GM23338 (cell line): Measurements from ENCODE around the gene L3HYPDH.

Experiments
- CREB1 ChIP-seq: fragments of 250-450 bp; sonication (Bioruptor Pico); IDR thresholded peaks from 2 replicates; pipeline ENCODE4 v1.5.0; 2020; ENCODE audit warnings: low read depth, mild to moderate bottlenecking, moderate library complexity
- CTCF ChIP-seq, 2 experiments: fragments of 200-600 bp in 1 of 2; sonication (generic) in 1 of 2; conservative IDR thresholded peaks; 2 replicates each; pipeline versions ENCODE4 v1.5.1 to v1.6.1; 2016 to 2017; ENCODE audit warnings: antibody characterized with exemption in 2 of 2, low read depth in 2 of 2, mild to moderate bottlenecking in 2 of 2, moderate library complexity in 1 of 2
- ETS1 ChIP-seq: IDR thresholded peaks from 2 replicates; pipeline ENCODE4 v1.6.1; 2016; ENCODE audit warnings: antibody characterized with exemption
- EZH2 ChIP-seq: fragments of 200-600 bp; sonication (generic); IDR thresholded peaks from one replicate; pipeline ENCODE4 v1.8.0; 2017; ENCODE audit warnings: antibody characterized with exemption, mild to moderate bottlenecking, low read depth; ENCODE audit not compliant: unreplicated experiment
- EZH2phosphoT487 ChIP-seq: fragments of 200-600 bp; sonication (generic); IDR thresholded peaks from one replicate; pipeline ENCODE4 v1.8.1; 2018; ENCODE audit warnings: antibody characterized with exemption; ENCODE audit not compliant: unreplicated experiment
- JUNB ChIP-seq: IDR thresholded peaks from one replicate; pipeline ENCODE4 v1.6.1; 2016; ENCODE audit warnings: antibody characterized with exemption; ENCODE audit not compliant: unreplicated experiment
- NANOG ChIP-seq: IDR thresholded peaks from 2 replicates; pipeline ENCODE4 v1.6.1; 2016; ENCODE audit warnings: antibody characterized with exemption, borderline replicate concordance
- POLR2AphosphoS5 ChIP-seq: IDR thresholded peaks from 2 replicates; pipeline ENCODE4 v1.6.1; 2016; ENCODE audit warnings: antibody characterized with exemption, low read depth
- REST ChIP-seq: IDR thresholded peaks from one replicate; pipeline ENCODE4 v1.6.1; 2018; ENCODE audit warnings: antibody characterized with exemption; ENCODE audit not compliant: unreplicated experiment
- STAT1 ChIP-seq: IDR thresholded peaks from one replicate; pipeline ENCODE4 v1.6.1; 2016; ENCODE audit warnings: antibody characterized with exemption; ENCODE audit not compliant: unreplicated experiment
- ZNF114 ChIP-seq: fragments of 250-450 bp; sonication (Bioruptor Pico); IDR thresholded peaks from 2 replicates; pipeline ENCODE4 v1.5.0; 2020; ENCODE audit warnings: mild to moderate bottlenecking, moderate library complexity
- ZNF331 ChIP-seq: fragments of 250-450 bp; sonication (Bioruptor Pico); IDR thresholded peaks from 2 replicates; pipeline ENCODE4 v1.5.0; 2020; ENCODE audit warnings: low read depth, mild to moderate bottlenecking, moderate library complexity
- ZNF462 ChIP-seq: fragments of 250-450 bp; sonication (Bioruptor Pico); IDR thresholded peaks from 2 replicates; pipeline ENCODE4 v1.5.0; 2020; ENCODE audit warnings: mild to moderate bottlenecking, moderate library complexity

- TF ChIP-seq EZH2 (no peak), CTCF (conservative IDR thresholded peaks at IDR 0.05; ENCODE audit: low read depth in 2 of 2) (no peak), EZH2phosphoT487 (no peak), NANOG (no peak), POLR2AphosphoS5 (no peak), JUNB (no peak), REST (no peak), ETS1 (no peak), CREB1 (CRISPR knock-in tag) (no peak), STAT1 (no peak), ZNF462 (CRISPR knock-in tag) (no peak), ZNF331 (CRISPR knock-in tag) (no peak), ZNF114 (CRISPR knock-in tag) (no peak)
Observed at GRCh38 chr14:59520224-59520623, 36.0 kb upstream of the L3HYPDH start.
